HL-60 (cell line): Measurements from ENCODE around the gene TBCD.

Source experiments
- POLR2AphosphoS5 ChIP-seq: IDR thresholded peaks from 2 replicates; pipeline ENCODE4 v1.6.1; 2012; ENCODE audit warnings: low read depth
- TF ChIP-seq, protein P1 (sequence below): IDR thresholded peaks from one replicate; pipeline ENCODE4 v1.5.1; 2011; ENCODE audit warnings: low read length, control low read depth, inconsistent platforms; ENCODE audit not compliant: insufficient read depth

- TF ChIP-seq, protein P1, sequence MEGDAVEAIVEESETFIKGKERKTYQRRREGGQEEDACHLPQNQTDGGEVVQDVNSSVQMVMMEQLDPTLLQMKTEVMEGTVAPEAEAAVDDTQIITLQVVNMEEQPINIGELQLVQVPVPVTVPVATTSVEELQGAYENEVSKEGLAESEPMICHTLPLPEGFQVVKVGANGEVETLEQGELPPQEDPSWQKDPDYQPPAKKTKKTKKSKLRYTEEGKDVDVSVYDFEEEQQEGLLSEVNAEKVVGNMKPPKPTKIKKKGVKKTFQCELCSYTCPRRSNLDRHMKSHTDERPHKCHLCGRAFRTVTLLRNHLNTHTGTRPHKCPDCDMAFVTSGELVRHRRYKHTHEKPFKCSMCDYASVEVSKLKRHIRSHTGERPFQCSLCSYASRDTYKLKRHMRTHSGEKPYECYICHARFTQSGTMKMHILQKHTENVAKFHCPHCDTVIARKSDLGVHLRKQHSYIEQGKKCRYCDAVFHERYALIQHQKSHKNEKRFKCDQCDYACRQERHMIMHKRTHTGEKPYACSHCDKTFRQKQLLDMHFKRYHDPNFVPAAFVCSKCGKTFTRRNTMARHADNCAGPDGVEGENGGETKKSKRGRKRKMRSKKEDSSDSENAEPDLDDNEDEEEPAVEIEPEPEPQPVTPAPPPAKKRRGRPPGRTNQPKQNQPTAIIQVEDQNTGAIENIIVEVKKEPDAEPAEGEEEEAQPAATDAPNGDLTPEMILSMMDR: no peak
- no peak for TF ChIP-seq POLR2AphosphoS5
Measured at GRCh38 chr17:82881324-82881823, 129.5 kb downstream of the TBCD start.
